HG02981 (cell line): ENCODE measurements around the gene RASD2.

ENCODE experiments used
- ATAC-seq: cut with Tn5 transposase; IDR thresholded peaks from one replicate; pipeline ENCODE4 v1.9.1; 2021; ENCODE audit warnings: mild to moderate bottlenecking, moderate library complexity; ENCODE audit not compliant: unreplicated experiment

The RASD2 gene

DNA sequence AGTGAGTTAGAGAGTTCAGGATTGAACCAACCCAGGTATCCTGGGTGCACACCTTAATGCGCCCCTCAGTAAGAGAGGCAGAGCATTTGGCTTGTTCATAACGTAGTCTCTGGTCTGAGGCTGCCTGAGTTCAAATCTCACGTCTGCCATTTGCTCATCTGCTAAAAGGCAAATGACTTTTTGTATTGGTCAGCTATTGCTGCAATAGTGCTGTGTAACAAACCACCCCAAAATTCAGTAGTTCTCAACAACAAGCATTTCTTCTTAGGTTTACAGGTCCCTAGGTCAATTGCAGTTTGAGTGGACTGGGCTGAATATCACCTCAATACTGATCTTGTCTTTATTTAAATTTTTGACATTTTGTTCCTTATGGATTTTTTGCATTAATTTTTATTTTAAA lies 18.1 kb downstream of the RASD2 start:
- ATAC-seq, result no peak

DNA sequence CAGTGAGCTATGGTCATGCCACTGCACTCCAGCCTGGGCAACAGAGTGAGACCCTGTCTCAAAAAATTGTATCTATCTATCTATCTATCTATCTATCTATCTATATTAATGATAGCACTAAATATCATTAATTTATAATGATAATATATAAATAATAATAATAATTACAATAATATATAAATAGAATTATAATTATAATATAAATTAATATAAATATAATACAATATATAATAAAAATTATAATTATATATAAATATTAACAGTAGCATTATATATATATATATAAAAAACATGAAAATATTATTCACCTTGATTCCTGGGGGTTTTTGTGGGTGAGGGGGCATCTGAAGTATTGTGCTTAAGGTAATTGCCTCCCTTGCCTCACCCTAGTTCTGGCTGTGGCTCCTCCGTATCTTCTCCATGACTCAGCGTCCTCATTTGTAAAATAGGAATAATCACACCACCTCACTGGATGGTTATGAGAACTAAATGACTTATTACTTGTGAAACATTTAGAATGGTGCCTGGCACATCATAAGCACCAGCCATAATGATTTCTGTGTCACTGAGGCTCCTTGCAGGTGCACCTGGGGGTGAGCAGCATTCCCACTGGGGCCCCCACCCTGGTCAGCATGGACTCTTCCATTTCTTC lies 18.8 kb downstream of the RASD2 start:
- ATAC-seq, result no peak

DNA sequence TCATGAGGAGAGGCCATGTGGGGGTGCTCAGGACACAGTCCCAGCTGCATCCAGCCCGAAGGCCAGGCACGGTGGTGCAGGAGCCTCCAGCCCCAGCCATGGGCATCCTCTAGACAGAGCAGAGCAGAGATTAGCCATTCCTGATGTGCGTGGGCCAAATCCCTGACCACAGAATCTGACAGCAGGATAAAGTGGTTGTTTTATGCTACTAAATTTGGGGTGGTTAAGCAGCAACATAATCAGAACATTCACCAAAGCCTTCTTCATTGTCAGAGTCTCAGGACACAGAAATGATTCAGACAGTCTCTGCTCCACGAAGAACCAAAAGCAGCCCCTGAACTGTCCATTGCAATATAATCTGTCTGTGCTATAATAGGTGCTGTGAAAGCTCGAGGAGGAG lies 19.7 kb downstream of the RASD2 start:
- no peak for ATAC-seq

DNA sequence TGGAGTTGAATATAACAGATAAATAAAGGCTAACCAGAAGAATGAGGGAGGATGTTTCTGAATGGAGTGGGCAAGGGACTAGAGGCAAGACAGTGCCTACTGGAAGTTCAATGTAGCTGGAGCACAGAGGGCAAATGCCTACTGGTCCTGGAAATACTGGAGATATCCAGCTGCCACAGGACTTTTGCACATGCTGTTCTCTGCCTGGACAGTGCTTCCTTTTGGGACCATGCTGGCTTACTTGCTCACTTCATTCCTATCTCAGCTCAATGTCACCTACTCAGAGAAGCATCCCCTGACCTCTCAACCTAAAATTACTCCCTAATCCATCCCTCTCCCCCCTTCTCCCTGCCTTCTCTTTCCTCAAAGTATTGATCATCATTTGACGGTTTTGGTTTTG lies 20.2 kb downstream of the RASD2 start:
- ATAC-seq, result no peak

DNA sequence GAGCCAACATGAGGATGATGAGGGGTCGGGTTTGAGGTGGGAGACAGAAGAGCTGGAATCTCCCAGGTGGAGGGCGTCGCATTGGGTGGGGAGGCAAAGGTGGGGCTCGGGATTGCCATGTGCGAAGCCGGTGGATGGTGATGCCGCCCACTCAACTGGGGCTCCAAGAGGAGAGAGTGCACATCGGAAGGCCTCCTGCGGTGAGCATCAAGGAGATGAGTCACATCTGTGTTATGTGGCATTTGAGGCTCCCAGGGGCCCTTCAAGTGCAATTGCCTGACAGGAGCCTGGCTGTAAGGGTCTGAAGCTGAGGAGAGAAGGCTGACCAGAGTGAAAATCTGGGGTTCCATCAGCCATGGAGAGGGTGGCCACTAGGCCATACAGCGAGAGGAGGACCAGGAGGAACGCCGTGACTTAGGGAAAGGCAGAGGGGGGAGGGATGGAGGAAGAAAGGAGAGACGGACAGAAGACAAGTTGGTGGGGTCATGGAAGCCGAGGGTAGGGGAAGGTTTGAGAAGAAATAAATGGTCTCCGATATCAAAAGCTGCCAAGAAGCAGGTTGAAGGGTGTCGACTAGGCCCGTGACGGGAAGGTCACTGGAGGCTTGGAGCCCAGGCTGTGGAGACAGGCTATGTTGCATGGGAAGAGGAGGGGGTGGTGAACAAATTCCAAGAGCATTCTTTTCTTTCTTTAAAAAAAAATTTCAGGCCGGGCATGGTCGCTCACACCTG lies 21.3 kb downstream of the RASD2 start:
- ATAC-seq, result no peak

DNA sequence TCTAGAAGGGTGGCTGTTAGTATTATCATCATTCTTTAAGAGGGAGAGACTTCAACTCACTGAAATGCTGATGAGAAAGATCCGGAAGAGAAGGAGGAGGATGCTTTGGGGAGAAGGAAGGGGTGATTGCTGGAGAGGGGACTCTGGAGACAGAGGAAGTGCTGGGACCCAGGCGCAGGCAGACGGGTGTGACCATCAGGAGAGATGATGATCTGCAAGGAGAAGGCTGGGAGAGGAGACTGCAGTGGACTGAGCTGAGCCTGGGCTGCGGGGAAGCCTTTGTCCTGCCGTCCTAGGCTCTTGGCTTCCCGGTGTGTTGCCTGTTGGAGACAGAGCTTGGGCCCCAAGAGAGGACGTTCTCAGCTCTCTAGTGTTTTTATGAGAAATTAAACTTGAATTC lies 22.6 kb downstream of the RASD2 start:
- no peak for ATAC-seq

DNA sequence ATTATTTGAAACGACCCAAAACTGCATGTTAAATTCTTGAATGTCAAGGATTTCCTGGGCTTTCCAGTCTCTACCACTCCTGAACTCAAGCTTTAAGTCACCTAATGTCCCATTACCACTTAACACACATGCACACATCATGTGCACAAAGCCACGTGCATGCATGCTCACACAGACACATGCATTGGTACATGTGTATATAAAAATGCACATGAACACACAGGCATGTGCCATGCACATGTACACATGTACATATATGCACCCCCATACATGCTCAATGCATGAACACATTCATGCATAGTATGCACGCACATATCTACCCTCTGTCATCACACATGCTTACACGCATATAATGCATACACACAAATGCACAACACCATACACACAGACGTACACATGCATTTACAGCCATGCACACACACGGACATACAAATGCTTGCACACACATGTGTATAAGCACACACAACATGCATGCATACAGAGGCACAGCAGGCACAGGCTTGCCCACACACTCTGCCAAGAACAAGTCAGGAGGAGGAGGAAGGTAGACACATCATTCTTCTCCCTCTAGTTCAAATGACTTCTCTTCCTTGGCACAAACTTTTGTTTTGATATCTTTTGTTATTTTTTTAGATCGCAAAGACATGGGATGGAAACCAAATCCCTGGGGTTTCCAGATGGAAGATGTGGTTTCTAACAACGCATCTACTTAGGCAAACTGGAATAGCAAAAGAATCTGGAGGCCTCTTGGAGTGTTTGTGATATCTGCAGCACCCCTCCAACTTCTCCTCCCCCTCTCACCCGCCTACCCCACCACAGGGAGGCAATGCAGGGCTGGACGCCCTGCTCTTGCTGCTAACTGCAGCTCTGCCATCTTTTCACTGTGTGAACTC lies 24.6 kb downstream of the RASD2 start:
- ATAC-seq, result no peak

DNA sequence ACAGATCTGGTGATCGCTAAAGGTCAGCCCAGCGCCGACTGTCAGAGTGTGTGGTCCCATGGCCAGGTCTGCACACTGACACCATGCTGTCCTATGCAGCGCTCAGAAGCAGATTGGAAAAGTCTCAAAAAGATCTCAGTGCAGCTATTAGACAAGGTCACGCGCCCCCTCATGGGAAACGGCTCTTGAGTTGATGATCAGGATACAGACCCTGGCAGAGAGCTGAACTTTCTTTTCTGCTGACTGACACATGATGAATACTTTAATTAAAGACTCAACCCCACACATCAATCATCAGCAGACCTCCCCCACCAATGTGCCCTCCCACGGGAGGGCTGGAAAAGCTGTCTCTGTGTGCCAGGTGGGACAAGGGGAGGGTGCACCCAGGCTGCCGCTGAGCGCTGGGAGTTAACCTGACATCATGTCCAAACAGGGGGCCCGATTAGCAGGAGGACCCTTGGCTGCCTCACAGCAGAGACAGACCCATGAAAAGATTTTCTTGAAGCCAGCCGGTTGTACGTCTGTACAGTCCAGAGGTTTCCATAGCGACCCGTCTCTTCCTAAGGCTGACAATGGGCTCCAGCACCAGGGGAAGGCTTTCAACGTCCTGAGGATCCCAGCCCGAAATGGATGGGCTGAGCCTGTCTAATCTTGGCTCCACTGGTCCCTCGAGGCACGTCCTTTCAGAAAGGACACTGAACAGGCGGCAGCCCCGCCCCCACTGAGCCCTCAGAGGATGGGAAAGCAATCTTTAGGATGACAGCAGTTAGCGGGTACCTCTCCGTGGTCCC lies 26.9 kb downstream of the RASD2 start:
- ATAC-seq, result no peak

DNA sequence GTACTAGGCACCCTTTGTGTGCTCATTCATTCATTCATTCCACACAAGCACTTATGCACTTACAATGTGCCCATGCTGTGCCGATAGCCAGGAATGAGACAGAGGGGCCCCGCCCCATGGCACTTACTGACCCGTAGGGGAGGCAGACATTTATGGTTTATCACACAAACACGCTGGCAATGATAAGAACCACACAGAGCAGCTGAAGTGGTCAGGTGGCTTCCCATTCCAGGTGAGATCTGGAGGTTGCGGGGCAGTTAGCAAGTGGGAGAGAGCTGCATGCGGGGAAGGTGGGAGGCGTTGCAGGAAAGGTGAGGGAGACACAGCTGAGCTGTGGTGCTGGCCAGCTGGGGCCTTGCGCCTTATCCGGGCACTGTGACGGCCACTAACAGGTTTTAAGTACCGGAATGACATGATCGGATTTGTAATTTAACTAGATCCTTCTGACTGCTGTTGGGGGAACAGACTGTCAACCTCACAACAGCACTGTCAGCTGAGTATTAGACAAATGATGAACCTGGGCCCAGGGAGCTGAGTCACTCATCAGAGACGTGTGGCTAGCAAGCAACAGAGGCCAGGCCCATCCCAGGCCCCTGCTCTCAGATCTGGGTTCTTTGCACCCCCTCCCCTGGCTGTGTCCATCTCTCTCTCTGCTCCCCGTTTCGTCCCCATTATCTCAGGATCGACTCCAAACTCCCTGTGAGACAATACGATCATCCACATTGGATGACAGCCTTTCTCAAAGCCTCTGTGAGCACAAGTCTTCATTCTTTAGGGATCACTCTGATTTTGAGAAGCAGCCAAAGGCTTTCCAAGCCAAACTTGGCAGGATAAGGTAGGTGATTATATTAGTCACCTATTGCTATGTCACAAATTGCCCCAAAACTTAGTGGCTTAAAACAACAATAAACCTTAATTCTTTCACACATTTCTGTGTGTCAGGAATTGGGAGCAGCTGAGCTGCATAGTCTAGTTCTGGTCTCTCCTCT lies 28.4 kb downstream of the RASD2 start:
- ATAC-seq, result no peak

DNA sequence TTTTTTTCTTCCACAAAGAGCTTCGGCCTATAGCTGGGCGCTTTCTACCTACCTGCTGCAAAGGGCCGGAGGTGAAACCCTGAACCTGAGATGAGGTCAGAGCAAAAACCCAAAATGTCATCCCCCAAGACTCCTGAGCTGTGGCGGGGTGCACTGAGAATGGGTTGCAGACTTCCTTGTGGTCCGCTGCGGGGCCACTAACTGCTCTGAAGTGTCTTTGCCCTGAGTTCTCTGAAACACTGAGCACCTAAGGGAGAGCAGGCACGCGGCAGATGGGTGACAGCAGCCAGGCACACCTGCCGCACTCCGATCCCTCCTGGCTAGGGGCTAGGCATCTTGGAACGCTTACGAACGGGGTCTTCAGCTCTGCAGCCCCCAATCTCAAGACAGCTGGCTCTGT lies 29.3 kb downstream of the RASD2 start:
- ATAC-seq, result no peak

DNA sequence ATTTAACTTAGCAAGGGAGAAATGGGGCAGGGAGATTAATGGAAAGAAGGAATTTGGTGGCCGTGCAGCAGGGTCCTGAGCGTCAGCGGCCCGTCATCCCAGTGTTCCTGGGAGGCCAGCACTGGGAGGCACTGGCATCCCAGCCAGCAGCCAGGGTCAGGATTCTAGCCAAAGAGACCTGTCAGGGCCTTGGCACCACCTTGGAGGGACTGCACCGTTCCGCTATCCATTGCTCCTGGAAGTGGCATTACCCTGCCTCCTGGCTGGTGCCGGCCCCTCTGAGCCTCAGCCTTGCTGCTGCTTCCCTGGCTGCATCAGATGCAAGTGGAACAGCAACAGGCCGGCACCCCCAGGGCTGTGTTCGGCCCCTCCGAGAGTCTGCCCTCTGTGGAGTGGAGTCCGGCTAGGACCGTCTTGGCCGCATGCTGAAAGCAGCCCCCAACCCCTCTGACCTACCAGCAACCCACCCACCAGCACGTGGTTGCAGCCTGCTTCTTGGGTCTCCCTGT lies 30.1 kb downstream of the RASD2 start:
- no peak for ATAC-seq

DNA sequence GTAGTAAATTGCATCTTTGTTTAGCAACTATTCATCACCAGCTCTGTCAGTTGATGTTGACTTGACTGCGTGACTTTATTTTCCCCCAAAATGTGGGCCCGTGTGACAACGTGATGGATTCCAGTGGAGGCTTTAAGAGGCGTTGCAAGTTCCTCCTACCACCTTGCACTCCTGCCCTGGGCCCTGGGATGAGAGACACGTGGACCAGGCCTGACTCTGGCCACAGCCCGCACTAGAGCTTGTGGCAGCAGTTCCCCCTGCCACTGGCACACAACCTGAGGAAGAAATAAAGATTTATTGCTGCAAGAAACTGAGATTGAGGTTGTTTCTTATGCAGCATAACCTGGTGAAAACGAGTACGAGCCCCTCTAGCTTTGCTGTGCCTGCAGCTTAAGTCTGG lies 31.9 kb downstream of the RASD2 start:
- ATAC-seq, result no peak

DNA sequence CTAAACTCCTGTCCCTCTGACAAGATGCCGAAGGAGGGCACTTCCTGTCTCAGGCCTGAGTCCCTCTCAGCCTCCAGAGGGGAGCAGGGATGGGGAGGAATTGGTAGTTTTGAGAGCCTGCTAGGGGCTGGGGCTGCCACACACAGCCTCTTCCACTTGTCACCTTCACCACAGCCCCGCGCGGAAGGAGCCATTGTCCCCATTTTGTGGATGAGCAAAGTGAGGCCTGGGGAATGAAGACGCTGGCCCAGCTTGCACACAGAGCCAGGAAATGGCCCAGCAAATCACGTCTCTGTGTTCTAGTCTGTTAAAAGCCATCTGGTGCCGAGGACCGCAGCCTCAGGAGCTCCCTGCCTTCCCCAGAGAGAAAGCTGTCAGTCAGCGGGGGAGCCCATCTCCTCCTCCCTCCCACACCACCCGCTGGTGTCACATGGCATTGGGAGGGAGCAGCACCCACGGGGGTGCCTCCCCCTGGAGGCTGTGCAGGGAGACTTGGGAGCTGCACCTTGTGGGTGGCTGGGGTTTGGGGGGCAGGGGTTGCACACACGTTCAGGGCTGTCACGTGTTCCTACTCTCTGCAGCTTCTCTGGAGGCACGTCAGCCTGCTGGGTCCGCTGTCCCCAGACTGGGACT lies 34.6 kb downstream of the RASD2 start:
- ATAC-seq, result no peak

DNA sequence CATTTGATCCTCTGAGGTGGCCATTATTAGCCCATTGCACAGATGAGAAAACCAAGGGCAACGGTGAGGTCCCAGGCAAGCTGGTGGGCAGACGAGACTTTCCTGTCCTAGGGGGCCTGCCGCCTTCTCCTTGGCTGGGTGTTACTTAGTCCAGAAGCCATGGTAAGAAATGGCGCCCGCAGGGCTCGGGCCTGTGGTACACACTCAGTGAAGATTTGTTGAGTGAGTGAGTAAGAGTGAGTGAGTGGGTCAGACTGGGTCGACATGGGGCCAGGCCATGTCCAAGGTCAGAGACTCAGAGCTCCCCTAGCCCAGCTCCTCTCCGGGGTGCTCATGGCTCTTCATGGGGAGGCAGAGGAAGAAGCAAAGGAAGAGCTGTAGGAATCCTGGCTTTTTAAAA lies 36.0 kb downstream of the RASD2 start:
- no peak for ATAC-seq

DNA sequence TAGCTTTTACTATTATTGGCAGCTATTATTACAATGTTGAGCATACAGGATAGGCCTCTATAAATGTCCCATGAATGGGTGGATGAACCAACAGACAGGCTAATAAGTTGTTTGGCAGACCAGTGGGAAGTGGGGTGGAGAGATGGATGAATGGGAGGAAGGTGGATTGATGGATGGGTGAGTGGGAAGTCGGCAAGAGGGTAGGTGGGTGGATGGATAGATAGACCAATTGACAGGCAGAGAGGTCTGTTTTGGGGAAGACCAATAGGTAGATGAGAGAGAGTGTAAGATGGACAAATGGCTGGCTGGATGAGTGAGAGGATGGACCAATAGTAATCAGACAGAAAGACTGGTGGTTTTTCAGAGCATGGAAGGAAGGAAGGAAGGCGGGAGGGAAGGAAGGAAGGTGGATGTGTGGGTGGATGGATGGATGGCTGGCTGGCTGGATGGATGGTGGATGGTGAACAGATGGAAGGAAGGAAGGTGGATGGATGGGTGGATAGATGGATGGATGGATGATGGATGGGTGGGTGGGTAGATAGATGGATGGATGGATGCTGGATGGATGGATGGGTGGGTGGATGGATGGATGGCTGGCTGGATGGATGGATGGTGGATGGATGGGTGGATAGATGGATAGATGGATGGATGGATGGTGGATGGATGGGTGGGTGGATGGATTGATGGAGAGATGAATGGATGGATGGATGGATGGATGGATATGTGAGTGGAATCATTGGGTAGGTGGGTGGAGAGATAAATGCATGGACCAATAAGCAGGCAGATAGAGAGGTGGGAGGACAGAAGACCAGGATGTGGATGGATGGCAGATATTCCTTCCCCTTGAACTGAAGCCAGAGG lies 37.4 kb downstream of the RASD2 start:
- ATAC-seq, result no peak

DNA sequence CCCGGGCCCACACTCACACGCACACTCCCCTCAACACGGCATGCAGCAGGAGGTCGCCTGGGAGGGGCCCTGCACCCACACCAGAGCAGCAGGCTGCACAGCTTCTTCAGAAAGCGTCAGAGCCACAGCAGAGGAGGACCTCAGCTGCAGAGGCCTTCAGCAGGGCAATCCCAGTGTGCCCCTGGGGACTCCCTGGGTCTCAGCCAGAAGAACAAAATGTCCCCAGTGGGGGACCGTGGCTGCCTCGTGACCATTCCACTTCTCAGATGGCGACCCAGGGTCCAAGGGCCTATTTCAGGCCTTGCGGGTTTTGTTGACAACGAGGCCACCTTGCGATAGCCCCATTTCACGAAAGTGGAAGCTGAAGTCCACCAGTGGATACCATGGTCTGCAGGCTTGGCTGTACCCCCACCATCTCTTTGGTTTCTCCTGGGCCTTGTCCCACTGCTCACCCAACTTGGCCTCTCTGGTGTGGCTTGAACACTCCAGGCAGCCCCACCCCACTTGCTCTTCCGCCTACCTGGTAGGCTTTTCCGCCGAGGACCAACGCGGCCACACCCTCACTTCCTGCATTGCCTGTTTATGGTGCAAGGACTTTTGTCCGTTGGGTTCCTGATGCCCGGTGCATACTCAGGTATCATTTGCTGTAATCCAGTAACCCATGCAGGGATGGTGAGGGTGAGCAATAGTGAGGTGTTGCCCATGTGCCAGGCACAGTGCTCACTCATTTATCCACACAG lies 38.4 kb downstream of the RASD2 start:
- no peak for ATAC-seq

DNA sequence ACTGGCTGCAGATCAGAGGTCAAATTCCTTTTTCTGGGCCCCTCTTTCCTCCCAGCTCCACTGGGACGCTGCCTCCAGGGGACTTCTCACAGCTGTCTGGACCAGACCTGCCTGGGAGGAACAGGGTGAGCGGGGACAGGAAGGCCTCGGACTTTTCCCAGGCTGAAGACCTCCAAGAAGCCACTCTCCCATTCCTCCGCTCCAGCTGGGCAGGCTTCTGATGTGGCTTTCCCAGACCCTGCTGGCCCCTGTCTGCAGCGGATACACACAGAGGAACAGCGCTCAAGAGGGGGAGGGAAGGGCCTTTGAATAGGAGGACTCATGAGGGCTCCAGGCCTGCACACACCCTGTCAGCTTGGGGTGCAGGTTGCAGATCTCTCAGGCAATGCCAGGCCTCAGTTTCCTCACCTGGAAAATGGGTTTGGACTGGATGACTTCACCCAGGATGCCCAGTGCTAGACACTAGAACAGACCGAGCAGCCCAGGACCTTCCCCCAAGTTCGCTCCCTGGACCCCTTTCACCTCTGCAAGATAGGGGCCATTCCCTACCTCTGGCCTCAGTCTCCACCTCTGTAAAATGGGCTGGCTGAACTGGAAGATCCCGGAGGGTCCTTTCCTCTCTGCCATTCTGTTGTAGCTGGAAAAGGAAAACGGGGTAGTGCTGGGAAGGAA lies 39.9 kb downstream of the RASD2 start:
- ATAC-seq, result no peak
